GM10847 (cell line): ENCODE measurements around the gene SLC4A4.

Source experiments
- POLR2A ChIP-seq: IDR thresholded peaks from 2 replicates; pipeline ENCODE4 v1.6.1; 2011; ENCODE audit not compliant: insufficient read length; ENCODE audit errors: extremely low read depth

The SLC4A4 gene

DNA sequence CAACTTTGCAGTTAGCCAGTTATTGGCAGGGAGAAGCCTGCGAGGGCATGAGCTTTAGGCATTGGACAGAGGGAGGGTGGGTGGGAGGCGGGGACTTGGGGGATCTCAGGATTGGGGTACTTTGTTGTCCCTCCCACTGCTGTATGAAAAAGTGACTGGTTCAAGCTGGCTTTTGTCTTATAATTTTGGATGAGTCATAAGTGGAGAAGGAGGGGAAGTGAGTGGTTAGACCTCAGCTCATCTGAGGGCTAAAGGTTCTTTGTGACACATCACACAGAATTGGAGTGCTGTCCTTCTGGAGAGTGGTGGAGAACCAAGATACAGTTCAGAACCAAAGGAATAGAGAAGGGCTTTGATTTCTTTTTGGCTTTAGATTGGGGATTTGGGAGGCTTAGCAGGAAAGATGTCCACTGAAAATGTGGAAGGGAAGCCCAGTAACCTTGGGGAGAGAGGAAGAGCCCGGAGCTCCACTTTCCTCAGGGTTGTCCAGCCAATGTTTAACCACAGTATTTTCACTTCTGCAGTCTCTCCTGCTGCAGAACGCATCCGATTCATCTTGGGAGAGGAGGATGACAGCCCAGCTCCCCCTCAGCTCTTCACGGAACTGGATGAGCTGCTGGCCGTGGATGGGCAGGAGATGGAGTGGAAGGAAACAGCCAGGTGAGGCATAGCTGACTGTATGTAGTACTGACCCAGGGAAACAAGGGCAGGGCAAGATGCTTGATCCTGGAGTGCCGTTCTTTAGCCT is at the start of gene SLC4A4:
SLC4A4 (plus strand) TSS at position 175 of the 748 bp plus-strand sequence.
- TF ChIP-seq POLR2A = no peak

DNA sequence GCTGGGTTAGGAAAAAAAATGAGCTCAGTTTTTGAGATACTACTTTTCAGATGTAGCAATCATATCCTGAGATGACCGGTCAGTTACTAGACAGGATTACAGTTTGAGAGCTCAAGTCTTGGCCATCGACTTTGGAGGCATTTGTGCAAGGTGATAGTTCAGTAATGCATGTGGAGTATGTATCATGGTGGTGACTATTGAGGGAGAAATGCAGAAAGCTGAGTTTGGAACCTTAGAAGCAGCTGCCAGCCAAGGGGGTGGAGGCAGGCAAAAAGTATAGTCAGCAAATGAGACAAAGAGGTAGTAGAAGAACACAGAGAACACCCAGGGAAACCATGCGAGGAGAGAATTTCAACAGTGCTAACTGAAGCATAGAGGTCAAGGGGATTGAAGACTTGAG is 48.7 kb upstream of the SLC4A4 start:
- TF ChIP-seq POLR2A = no peak

- TF ChIP-seq POLR2A = no peak
Observed at GRCh38 chr4:71290476-71290875, 48.3 kb upstream of the SLC4A4 start.

DNA sequence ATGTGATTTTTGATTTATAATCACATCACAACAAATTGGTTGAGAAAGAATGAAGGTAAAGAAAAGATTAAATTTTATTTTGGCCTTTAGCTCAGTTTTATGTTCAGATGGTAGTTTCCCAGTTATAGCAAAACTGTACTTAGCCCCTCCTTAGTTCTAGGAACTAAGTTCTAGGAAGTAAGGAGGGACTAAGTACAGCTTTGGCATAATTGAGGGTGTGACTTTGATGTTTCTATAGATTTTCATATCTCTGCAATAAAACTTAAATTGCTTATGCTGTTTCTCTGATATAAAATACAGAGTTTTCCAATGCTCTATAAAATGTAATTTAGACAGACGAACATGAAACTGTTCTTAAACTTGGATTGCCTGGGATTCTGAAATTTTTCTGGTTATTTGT is 46.6 kb upstream of the SLC4A4 start:
- no peak for TF ChIP-seq POLR2A

- TF ChIP-seq POLR2A = no peak
Observed at GRCh38 chr4:71293705-71294104, 45.1 kb upstream of the SLC4A4 start.

DNA sequence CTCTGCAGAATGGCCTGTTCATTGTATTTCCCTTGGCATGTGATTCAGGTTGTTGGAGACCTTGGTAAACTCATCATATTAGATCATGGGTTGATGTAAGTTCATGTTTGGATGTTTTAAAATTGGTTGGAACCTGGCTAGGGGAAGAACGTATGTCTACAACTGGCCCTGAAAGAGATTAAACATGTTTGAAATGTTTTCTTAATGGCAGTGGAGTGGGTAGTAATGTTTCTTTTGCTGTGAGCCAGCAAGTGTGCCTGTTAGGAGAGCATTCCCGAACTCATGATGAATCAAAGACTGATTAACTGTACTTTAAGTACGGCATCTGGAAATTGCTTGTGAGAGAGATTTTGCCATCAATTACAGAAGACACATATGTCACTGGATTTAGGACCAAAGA is 44.5 kb upstream of the SLC4A4 start:
- no peak for TF ChIP-seq POLR2A

GRCh38 chr4:71296945-71297344 is 41.9 kb upstream of the SLC4A4 start:
- TF ChIP-seq POLR2A = no peak

GRCh38 chr4:71300362-71300761 is 38.5 kb upstream of the SLC4A4 start:
- TF ChIP-seq POLR2A = no peak

DNA sequence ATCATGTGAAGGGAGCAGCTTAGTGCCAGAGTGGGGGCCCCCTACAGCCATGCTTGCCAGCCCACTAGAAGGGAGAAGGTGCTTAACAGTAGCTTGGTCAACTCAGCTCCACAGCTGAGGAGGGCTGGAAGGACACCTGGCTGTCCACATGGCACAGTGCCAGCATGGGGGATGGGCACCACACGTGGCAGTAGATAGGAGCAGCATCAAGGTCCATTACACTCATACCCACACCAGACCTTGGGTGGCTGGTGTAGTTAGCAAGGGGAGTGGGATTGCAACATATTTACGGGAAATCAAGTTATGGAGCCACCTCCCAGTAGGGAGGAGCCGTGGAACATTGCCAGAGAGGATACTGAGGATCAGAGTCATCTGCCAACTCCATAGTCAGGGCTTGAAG is 37.9 kb upstream of the SLC4A4 start:
- no peak for TF ChIP-seq POLR2A

DNA sequence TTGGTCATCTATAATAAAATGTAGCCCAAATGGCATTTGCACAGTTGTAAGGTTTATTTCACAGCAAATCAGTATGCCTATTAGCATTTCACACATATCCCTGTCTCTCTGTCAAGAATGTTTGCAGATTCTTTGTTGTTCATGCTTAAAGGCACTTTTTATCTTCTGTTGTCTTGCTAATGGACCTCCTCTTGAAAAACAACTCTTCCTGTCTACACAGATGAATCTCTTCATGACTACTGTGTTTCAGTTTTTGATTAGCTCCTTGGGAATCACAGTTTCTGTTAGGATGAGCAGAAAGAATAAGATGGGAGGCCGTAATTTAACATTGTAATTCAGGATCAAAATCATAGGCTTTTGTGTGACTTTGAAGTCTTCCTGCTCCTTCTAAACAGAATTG is 35.5 kb upstream of the SLC4A4 start:
- no peak for TF ChIP-seq POLR2A

DNA sequence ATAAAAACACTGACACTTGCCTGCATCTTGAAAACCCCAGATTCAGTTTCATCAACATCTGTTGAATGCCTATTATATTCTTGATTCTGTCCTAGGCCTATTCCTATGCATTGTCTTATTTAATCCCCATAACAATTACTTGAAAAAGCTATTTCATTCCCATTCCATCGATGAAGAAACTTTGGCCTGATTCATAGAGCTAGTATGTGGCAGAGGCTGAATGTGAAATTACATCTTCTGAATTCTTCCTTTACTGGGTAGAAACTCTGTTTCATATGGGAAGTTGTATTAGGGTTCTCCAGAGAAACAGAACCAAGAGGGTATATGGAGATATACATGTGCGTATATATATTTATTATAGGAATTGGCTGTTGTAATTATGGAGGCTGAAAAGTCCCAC is 35.0 kb upstream of the SLC4A4 start:
- no peak for TF ChIP-seq POLR2A

GRCh38 chr4:71304289-71304850 is 34.5 kb upstream of the SLC4A4 start:
- TF ChIP-seq POLR2A = no peak

GRCh38 chr4:71307729-71308128 is 31.1 kb upstream of the SLC4A4 start:
- TF ChIP-seq POLR2A = no peak

GRCh38 chr4:71322425-71322824 is 16.4 kb upstream of the SLC4A4 start:
- no peak for TF ChIP-seq POLR2A

DNA sequence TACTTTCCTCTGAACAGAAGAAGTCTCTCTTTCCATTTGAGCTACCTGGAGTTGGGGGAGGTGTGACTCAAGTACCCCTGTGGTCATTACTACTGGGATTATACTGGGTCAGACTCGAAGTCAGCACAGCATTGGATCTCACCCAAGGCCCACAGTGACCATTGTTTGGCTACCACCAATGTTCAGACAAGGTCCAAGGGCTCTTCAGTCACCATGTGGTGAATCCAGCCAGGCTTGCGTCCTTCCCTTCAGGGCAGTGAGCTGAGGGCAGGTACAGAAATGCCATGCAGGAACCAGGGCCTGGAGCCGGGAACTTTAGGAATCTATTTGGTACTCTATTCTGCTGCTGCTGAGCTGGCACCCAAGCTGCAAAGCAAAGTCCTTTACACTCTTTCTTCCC is 5.5 kb upstream of the SLC4A4 start:
- TF ChIP-seq POLR2A = no peak

- TF ChIP-seq POLR2A = no peak
Observed at GRCh38 chr4:71333960-71334359, 4.9 kb upstream of the SLC4A4 start.

- no peak for TF ChIP-seq POLR2A
Observed at GRCh38 chr4:71334465-71334882, 4.3 kb upstream of the SLC4A4 start.

GRCh38 chr4:71343670-71344466 is 5.0 kb downstream of the SLC4A4 start:
- TF ChIP-seq POLR2A = no peak
